Activated CD8-positive, alpha-beta T cell treated with anti-CD3 and anti-CD28 coated beads for 36 hours (primary cell): ENCODE results near the gene PRKCB. TPM values are rescaled to one million over a fixed set of nuclear protein-coding genes. Genes with fewer than 3 reads are reported as not detected.

ENCODE experiments used
- ATAC-seq: fragments of 200-7000 bp; cut with Tn5 transposase; one replicate; pipeline ENCODE4 v1.10.0; 2021; ENCODE audit warnings: mild to moderate bottlenecking, moderate library complexity
- CTCF ChIA-PET: fragments of 350-600 bp; sonication (Branson Sonifier 250); formaldehyde crosslinking; loops from one replicate; lab custom pipeline; 2021; ENCODE audit warnings: antibody characterized with exemption; lab: Charles Lee
- POLR2A ChIA-PET: fragments of 350-600 bp; sonication (Branson Sonifier 250); formaldehyde crosslinking; loops from one replicate; lab custom pipeline; 2021; ENCODE audit warnings: antibody characterized with exemption; lab: Charles Lee
- DNase-seq: peaks from one replicate; pipeline ENCODE4 v3.0.0-alpha.2; 2020
- H3K27ac Mint-ChIP-seq: one replicate; pipeline ENCODE4 v1.8.0; 2021; ENCODE audit warnings: mild to moderate bottlenecking, mixed read lengths
- H3K27me3 Mint-ChIP-seq: one replicate; pipeline ENCODE4 v1.8.0; 2021; ENCODE audit warnings: mixed read lengths
- H3K36me3 Mint-ChIP-seq: one replicate; pipeline ENCODE4 v1.8.0; 2021; ENCODE audit warnings: low read depth, mixed read lengths
- H3K4me1 Mint-ChIP-seq: one replicate; pipeline ENCODE4 v1.8.0; 2021; ENCODE audit warnings: low read depth, mixed read lengths
- H3K4me3 Mint-ChIP-seq: one replicate; pipeline ENCODE4 v1.8.0; 2021; ENCODE audit warnings: mild to moderate bottlenecking, moderate library complexity, mixed read lengths
- H3K9me3 Mint-ChIP-seq: one replicate; pipeline ENCODE4 v1.8.0; 2021; ENCODE audit warnings: mixed read lengths
- intact Hi-C: fragments of 100-400 bp; cut with micrococcal nuclease; formaldehyde crosslinking; loops from one replicate; pipeline ENCODE4 v1.10.0; 2022
- total RNA-seq, 2 experiments: library from RNA; stranded (reverse); gene quantifications; one replicate each; pipeline ENCODE4 v1.2.3, GENCODE V29; 2021
- TF ChIP-seq, protein P1 (sequence below): fragments of 200-600 bp; IDR thresholded peaks from one replicate; pipeline ENCODE4 v1.8.0; 2022; ENCODE audit warnings: antibody characterized with exemption, mild to moderate bottlenecking

Gene PRKCB
- total RNA-seq, 2 experiments from 2014 or later: 101 to 105 TPM

DNA sequence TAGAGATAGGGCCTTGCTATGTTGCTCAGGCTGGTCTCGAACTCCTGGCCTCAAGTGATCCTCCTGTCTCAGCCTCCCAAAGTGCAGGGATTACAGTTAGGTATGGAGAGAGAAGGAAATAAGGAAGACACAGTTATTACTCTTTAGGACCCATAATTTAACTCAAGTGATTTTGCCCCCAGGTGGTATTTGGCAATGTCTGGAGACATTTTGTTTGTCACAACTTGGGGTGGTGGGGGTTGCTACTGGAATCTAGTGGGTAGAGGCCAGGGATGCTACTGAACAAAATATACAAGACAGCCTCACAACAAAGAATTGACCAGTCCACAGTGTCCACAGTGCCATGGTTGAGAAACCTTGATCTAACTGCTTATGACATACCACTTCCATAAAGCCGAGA, 64.1 kb downstream of the PRKCB start:
- H3K27ac Mint-ChIP-seq: no peak overlapping the region
- H3K4me3 Mint-ChIP-seq: no peak overlapping the region
- H3K4me1 Mint-ChIP-seq: peaks cover 71% of the 10 kb centered on the region
- H3K36me3 Mint-ChIP-seq: peaks cover 21% of the 10 kb centered on the region
- ChIA-PET CTCF (no interaction called here), POLR2A (no interaction called here)
- peaks cover 1% of the 10 kb centered on the region for H3K9me3 Mint-ChIP-seq
- H3K27me3 Mint-ChIP-seq: no peaks in the 10 kb centered on the region
- TF ChIP-seq, protein P1, sequence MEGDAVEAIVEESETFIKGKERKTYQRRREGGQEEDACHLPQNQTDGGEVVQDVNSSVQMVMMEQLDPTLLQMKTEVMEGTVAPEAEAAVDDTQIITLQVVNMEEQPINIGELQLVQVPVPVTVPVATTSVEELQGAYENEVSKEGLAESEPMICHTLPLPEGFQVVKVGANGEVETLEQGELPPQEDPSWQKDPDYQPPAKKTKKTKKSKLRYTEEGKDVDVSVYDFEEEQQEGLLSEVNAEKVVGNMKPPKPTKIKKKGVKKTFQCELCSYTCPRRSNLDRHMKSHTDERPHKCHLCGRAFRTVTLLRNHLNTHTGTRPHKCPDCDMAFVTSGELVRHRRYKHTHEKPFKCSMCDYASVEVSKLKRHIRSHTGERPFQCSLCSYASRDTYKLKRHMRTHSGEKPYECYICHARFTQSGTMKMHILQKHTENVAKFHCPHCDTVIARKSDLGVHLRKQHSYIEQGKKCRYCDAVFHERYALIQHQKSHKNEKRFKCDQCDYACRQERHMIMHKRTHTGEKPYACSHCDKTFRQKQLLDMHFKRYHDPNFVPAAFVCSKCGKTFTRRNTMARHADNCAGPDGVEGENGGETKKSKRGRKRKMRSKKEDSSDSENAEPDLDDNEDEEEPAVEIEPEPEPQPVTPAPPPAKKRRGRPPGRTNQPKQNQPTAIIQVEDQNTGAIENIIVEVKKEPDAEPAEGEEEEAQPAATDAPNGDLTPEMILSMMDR: no peak
- no peak for ATAC-seq
- no peak for DNase-seq
- intact Hi-C loops: no loop called here

DNA sequence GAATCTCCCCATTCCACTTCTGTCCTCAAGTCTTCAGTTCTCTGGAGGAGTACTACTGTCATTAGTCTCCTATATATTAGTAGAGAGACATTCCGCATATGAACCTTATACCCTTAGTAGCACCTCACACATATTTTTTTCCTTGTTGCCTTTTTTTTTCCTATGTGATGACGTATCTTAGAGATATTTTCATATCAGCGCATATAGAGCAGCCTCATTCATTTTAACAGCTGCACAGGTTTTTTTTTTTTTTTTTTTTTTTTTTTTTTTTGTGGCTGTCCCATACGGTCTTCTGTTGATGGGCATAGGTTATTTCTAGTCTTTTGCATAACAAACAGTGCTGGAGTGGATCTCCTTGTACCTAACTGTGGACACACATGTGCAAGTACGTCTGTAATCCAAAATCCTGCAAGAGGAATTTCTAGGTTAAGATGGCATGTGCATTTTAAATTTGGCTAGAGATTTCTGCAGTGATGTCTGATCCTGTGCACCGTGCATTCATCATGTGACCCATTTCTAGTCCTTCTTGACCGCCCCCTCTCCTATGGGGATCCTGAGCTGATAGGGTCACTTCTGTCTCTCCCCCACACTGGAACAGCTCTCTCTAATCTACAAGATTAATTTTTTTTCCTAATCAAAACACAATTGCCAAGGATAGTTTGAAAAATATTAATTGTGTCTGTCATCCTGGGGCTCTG, 64.8 kb downstream of the PRKCB start:
- Mint-ChIP-seq H3K27me3 (no peaks in the 10 kb centered on the region), H3K36me3 (peaks cover 21% of the 10 kb centered on the region), H3K4me3 (no peak overlapping the region), H3K9me3 (peaks cover 1% of the 10 kb centered on the region), H3K27ac (no peak overlapping the region), H3K4me1 (peaks cover 71% of the 10 kb centered on the region)
- POLR2A ChIA-PET: no interaction called here
- TF ChIP-seq, protein P1: no peak
- ATAC-seq (no peak), DNase-seq (no peak)
- CTCF ChIA-PET: interaction anchor here (0.8 to 1.0 kb wide), 2 partner anchors 11 to 109 kb away, joined by 3 to 4 read pairs; no protein-coding TSS in a partner anchor
- intact Hi-C loops: no loop called here

DNA sequence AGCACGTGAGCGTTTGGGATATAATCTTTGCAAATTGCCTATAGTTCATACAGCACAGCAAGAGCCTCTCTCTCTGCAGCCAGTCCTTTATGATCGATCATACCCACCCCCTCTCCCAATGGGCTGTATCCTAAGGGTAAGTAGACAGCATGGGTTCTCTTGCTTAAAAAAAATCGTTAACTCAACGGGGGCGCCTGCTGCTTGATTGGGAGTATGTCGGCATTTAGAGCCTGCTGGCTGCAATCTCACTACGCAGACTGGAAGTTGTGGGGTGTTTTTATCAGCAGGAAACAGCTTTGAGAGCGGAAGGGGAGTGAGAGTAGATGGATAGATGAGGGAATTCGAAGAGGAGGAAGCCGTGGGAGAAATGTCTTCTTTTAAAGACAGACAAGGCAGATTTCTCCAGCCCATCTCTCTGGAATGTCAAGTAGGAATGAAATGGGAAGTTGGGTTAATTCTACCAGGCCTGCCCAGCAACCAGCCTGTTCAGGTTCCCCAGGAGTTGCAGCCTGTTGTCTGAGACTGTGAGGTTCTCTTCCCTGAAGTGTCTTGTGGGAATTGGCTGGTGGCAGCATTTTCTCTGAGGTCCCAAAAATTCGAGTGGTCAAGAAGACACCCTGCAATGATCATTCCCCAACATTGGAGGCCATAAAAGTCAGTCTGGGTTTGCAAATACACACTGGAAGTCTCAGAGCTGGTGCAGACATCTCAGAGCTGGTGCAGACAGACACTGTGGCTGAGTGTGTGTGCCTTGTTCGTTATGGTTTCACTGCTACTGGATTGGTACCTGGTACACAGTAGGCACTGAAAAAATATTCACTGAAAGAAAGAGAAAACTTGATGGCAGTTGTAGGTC, 65.6 kb downstream of the PRKCB start:
- ChIA-PET CTCF (interaction anchor here (0.8 to 1.0 kb wide), 2 partner anchors 10 to 109 kb away, joined by 3 to 4 read pairs; no protein-coding TSS in a partner anchor), POLR2A (no interaction called here)
- TF ChIP-seq, protein P1: no peak
- DNase-seq (no peak), ATAC-seq (no peak)
- peak overlapping the region; percentile 10 for H3K27ac Mint-ChIP-seq
- H3K4me3 Mint-ChIP-seq: no peak overlapping the region
- H3K9me3 Mint-ChIP-seq: peaks cover 1% of the 10 kb centered on the region
- H3K4me1 Mint-ChIP-seq: peaks cover 74% of the 10 kb centered on the region
- intact Hi-C loops: no loop called here
- H3K27me3 Mint-ChIP-seq: no peaks in the 10 kb centered on the region
- peaks cover 18% of the 10 kb centered on the region for H3K36me3 Mint-ChIP-seq

GRCh38 chr16:23902034-23902747, 66.4 kb downstream of the PRKCB start:
- no peak for DNase-seq
- no peaks in the 10 kb centered on the region for H3K9me3 Mint-ChIP-seq
- intact Hi-C loops: no loop called here
- TF ChIP-seq, protein P1: no peak
- no peak for ATAC-seq
- ChIA-PET POLR2A (no interaction called here), CTCF (interaction anchor here (2.1 kb wide), 1 partner anchor 41 kb away, joined by 5 read pairs; no protein-coding TSS in a partner anchor)
- no peaks in the 10 kb centered on the region for H3K27me3 Mint-ChIP-seq
- H3K4me3 Mint-ChIP-seq: no peak overlapping the region
- H3K27ac Mint-ChIP-seq: no peak overlapping the region
- H3K36me3 Mint-ChIP-seq: peaks cover 14% of the 10 kb centered on the region
- peaks cover 74% of the 10 kb centered on the region for H3K4me1 Mint-ChIP-seq
